HFF-Myc (cell line): Measurements from ENCODE around the gene EEIG2.

Experiments used
- DNase-seq: peaks from one replicate; pipeline ENCODE4 v3.0.0-alpha.2; 2011; ENCODE audit warnings: low read depth; ENCODE audit errors: extremely low read depth
- H3K4me3 ChIP-seq: replicated peaks from 2 replicates; pipeline ENCODE4 v1.5.1; 2011; ENCODE audit warnings: low read depth, mild to moderate bottlenecking, control low read depth, low read length
- TF ChIP-seq, protein P1 (sequence below): IDR thresholded peaks from 2 replicates; pipeline ENCODE4 v1.5.1; 2012; ENCODE audit warnings: mild to moderate bottlenecking, low read depth, low read length, control low read depth; ENCODE audit errors: missing control alignments

EEIG2 gene

DNA sequence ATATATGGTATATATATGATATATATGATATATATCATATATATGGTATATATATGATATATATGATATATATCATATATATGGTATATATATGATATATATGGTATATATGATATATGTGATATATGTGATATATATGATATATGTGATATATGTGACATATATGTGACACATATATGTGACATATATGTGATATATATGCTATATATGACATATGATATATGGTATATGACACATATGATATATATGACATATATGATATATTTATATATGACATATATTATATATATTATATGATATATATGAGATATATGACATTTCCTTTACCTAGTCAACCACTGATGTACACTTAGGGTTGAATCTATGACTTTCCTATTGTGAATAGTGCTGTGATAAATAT is 36.1 kb upstream of the EEIG2 start:
- TF ChIP-seq, protein P1, sequence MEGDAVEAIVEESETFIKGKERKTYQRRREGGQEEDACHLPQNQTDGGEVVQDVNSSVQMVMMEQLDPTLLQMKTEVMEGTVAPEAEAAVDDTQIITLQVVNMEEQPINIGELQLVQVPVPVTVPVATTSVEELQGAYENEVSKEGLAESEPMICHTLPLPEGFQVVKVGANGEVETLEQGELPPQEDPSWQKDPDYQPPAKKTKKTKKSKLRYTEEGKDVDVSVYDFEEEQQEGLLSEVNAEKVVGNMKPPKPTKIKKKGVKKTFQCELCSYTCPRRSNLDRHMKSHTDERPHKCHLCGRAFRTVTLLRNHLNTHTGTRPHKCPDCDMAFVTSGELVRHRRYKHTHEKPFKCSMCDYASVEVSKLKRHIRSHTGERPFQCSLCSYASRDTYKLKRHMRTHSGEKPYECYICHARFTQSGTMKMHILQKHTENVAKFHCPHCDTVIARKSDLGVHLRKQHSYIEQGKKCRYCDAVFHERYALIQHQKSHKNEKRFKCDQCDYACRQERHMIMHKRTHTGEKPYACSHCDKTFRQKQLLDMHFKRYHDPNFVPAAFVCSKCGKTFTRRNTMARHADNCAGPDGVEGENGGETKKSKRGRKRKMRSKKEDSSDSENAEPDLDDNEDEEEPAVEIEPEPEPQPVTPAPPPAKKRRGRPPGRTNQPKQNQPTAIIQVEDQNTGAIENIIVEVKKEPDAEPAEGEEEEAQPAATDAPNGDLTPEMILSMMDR, result no peak
- DNase-seq, result no peak
- H3K4me3 ChIP-seq, result no peak overlapping the region

DNA sequence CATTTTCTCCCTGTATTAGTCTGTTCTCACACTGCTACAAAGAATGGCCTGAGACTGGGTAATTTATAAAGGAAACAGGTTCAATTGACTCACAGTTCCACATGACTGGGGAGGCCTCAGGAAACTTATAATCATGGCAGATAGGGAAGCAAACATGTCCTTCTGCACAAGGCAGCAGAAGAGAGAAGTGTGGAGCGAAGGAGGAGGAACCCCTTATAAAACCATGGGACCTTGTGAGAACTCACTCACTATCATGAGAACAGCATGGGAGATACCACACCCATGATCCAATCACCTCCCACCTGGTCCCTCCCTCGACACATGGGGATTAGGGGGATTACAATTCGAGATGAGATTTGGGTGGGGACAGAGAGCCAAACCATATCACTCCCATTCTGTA is 35.2 kb upstream of the EEIG2 start:
- DNase-seq, result no peak
- H3K4me3 ChIP-seq, result no peak overlapping the region
- TF ChIP-seq, protein P1, result no peak

DNA sequence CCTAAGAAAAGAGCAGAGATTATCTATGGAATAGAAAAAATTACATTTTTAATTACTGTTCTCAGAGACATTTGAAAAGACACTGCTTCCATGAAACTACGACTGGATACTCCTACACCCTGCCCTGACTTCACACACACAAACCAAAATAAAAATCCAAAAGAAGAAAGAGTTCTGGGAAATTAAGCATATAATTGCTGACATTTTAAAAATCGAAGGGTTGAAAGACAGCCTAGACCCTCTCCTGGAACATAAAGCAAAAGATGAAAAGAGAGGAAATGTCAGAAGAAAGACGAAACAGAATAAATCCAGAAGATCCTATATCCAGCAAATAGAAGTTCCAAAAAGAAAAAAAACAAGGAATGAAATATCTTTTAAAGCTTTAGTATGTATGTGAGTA is 32.8 kb upstream of the EEIG2 start:
- TF ChIP-seq, protein P1, result no peak
- H3K4me3 ChIP-seq, result no peak overlapping the region
- no peak for DNase-seq

DNA sequence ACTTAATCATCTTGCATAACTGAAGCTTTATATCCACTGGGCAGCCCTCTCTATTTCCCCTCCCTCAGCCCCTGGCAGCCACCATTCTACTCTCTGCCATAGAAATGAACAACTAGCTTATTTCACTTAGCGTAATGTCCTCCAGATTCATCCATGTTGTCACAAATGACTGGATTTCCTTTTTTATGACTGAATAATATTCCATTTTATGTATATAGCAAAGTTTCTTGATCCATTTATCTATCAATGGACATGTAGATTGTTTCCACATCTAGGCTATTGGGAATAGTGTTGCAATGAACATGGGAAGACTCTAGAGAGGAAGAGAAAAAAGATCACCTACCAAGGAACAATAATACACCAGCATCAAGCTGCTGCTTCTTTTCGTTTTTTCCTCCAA is 32.1 kb upstream of the EEIG2 start:
- H3K4me3 ChIP-seq, result no peak overlapping the region
- TF ChIP-seq, protein P1, result no peak

DNA sequence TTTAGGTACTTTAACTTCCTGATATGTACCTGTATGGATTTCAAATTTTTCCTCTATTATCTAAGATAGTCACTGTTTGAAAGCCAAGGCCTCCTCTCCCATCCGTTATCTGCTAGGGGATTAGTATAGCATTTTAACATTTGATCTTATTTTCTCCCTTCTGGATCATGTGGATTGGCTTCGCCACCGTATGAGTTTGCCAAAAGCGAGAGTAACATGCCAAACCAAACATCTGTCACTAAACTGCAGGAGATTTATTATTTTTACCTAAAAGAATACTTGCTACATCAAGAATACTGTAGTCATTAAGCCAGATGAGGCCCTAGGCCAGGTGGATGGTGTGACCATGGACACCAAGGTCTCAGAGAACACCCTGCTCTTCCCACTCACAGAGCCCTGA is 28.5 kb upstream of the EEIG2 start:
- no peak overlapping the region for H3K4me3 ChIP-seq
- TF ChIP-seq, protein P1, result no peak
- DNase-seq, result no peak

More for the DNA sequence above, 32.1 kb upstream of the EEIG2 start:
- no peak for DNase-seq

DNA sequence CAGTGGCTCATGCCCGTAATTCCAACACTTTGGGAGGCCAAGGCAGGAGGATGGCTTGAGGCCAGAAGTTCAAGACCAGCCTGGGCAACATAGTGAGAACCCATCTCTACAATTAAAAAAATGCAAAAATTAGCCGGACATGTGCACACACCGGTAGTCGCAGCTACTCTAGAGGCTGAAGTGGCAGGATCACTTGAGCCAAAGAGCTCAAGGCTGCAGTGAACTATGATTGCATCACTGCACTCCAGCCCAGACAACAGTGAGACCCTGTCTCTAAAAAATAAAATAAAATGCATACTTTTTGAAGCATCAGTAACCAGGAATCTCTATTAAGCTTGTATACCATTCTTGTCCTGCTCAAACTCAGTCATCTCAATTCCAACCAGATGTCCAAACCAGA is 27.2 kb upstream of the EEIG2 start:
- TF ChIP-seq, protein P1, result no peak
- no peak for DNase-seq
- H3K4me3 ChIP-seq, result no peak overlapping the region

DNA sequence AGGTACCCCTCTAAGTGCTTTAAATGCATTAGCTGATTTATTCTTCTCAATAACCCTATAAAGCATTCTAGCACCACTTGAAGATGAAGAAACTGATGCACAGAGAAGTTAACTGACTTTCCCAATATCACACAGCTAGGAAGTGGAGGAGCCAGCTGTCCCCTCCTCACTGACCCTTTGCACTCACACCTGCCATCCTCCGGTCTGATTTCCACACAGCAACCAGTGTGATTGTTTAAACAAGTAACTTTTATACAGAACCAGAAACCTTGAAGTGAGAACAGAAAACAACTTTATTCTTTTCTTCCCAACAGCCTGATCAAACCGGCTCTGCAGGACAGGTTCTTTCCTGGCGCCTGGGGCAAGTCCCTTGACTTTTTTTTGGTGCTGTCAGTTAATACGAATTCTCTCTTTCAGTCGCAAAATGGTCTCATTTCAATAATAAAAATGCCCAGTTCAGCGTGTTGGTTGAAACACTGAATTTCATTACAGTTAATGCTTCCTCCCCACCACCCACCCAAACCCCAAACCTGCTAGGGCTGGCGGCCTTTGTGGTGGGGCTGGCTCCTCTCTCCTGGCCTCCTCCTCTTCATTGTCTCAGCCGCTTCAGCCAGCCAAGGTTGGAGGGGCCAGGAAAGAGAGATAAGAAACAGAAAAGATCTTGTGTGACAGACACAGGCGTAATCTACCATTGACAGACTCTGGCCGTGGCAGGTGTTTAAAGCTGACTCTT is 26.4 kb upstream of the EEIG2 start:
- TF ChIP-seq, protein P1, result no peak
- H3K4me3 ChIP-seq, result no peak overlapping the region
- no peak for DNase-seq
